CD4-positive, alpha-beta T cell treated with Interferon gamma for 1 hour (primary cell): ENCODE results near the gene CHMP6.
A peak's percentile ranks its signal among the peaks of the same experiment; 100 is the strongest.

ENCODE experiments used
- DNase-seq: peaks from one replicate; pipeline ENCODE4 v3.0.0-alpha.2; 2020

CHMP6 gene

GRCh38 chr17:80991645-80992076 is at the start of gene CHMP6:
TSS of gene CHMP6 (plus strand) at chr17:80991841. CDS start at chr17:80991919, 78 bp downstream.
- peak; percentile 70 for DNase-seq

GRCh38 chr17:80942423-80943345 is 49.0 kb upstream of the CHMP6 start:
- DNase-seq = no peak

- no peak for DNase-seq
These were observed 48.1 kb upstream of the CHMP6 start for GRCh38 chr17:80943346-80944145.

GRCh38 chr17:80944326-80944725 is 47.3 kb upstream of the CHMP6 start:
- no peak for DNase-seq

- DNase-seq = no peak
These were observed 45.9 kb upstream of the CHMP6 start for GRCh38 chr17:80945736-80946135.

- DNase-seq = no peak
These were observed 45.2 kb upstream of the CHMP6 start for GRCh38 chr17:80946449-80946848.

GRCh38 chr17:80947200-80947940 is 44.3 kb upstream of the CHMP6 start:
- DNase-seq = no peak

GRCh38 chr17:80948019-80948975 is 43.3 kb upstream of the CHMP6 start:
- DNase-seq = no peak

- DNase-seq = no peak
These were observed 42.6 kb upstream of the CHMP6 start for GRCh38 chr17:80948976-80949450.

- no peak for DNase-seq
These were observed 41.9 kb upstream of the CHMP6 start for GRCh38 chr17:80949451-80950421.

GRCh38 chr17:80950466-80951120 is 41.0 kb upstream of the CHMP6 start:
- DNase-seq = no peak

GRCh38 chr17:80951121-80952090 is 40.2 kb upstream of the CHMP6 start:
- DNase-seq = no peak

GRCh38 chr17:80952291-80952690 is 39.4 kb upstream of the CHMP6 start:
- DNase-seq = no peak

- peak; percentile 9 for DNase-seq
These were observed 37.9 kb upstream of the CHMP6 start for GRCh38 chr17:80953471-80954315.

GRCh38 chr17:80955078-80955477 is 36.6 kb upstream of the CHMP6 start:
- no peak for DNase-seq

- no peak for DNase-seq
These were observed 35.9 kb upstream of the CHMP6 start for GRCh38 chr17:80955671-80956280.
